NOMO-1 treated with DMSO at 0.1 percent for 48 hours (cell line): Measurements from ENCODE around the gene WDR18.
A peak's percentile ranks its signal among the peaks of the same experiment; 100 is the strongest.

Experiments
- DNase-seq: peaks from one replicate; lab custom pipeline; 2025; ENCODE audit not compliant: unreplicated experiment; lab: John Stamatoyannopoulos, UW

WDR18 gene

GRCh38 chr19:991174-991931 lies 7.2 kb downstream of the WDR18 start:
- no peak for DNase-seq

DNA sequence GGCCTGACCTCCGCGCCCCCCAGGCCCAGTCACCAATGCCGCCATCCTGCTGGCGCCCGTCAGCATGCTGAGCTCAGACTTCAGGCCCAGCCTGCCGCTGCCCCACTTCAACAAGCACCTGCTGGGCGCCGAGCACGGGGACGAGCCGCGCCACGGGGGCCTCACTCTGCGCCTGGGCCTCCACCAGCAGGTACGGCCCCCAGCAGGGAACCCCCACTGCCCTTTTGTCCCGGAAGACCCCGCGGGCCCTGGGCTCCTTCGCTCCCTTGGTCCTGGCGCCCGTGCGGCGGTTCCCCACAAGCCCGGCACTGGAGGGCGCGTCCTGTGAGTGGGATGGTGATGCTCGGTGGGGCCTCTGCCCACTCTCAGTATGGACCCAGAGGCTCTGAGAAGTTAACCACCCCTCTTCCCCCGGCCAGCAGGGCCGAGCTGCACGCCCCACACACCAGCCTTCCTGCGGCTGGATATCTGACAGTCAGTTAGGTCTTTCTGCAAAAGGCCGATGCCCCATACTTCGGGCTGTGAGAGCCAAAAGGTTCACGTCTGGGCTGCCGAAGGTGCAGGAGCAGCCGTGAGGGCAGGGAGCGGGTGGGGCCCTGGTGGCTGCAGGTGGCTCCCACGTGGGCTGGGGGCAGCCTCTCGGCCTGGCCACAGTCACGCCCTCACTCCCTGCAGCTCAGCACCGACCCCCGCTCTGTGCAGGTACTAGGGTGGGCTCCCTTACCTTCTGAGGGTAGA lies 8.0 kb downstream of the WDR18 start:
- DNase-seq: no peak

DNA sequence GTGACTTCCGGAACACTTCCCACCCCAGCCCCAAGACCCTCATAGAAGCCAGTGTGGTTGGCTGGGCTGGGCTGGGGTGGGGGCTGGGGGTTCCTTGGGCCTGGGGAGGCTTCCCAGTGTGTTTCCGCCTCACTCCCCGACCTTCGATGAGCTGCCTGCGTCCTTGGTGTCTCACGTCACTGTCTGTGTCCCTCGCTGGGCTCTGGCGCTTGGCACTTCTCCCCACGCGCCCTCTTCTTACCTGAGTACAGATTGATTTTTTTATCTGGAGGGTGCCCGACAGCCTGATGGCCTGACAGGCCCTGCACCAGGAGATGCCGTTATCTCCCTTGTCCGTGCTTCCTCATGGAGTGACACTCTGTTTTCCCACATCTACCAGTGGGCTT lies 8.5 kb downstream of the WDR18 start:
- DNase-seq: no peak

- no peak for DNase-seq
Observed at GRCh38 chr19:993361-993830, 9.3 kb downstream of the WDR18 start.

DNA sequence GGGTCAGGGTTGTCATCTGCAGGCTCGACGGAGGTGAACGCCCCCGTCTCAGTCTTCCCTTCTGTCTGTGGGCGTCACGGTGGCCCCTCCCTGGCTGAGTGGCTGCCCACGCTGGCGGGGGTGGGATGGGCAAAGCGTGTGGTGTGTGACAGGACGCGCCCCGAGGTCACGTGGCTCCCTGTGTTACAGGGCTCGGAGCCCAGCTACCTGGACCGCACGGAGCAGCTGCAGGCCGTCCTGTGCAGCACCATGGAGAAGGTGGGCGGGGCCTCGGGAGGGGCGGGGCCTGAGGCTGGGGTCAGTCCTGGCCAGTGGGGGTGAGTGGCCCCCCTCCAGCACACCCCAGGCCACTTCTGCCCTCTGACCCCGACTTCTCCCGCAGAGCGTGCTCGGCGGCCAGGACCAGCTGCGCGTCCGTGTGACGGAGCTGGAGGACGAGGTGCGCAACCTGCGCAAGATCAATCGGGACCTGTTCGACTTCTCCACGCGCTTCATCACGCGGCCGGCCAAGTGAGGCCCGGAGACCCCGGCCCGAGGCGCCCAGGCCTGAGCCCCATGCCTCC lies 9.8 kb downstream of the WDR18 start:
- DNase-seq: no peak

DNA sequence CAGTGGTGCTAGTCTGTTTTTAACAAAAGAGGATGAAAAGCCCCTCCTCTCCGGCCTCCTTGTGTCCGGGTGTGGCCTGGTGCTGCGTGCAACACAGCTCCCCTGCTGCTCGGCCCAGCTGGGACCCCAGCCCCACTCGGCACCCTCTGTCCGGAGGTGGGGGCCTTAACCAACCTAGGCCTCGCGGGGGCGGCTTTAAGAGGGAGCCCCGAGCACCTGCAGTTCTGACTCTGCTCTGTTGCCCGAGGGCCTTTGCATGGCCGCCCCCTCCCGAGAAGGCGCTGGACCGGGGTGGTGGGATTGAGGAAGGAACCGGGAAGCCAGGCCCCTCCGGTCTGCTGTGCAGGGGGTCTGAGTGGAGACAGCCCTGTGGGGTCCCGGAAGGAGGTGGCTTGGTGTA lies 10.4 kb downstream of the WDR18 start:
- DNase-seq: no peak

DNA sequence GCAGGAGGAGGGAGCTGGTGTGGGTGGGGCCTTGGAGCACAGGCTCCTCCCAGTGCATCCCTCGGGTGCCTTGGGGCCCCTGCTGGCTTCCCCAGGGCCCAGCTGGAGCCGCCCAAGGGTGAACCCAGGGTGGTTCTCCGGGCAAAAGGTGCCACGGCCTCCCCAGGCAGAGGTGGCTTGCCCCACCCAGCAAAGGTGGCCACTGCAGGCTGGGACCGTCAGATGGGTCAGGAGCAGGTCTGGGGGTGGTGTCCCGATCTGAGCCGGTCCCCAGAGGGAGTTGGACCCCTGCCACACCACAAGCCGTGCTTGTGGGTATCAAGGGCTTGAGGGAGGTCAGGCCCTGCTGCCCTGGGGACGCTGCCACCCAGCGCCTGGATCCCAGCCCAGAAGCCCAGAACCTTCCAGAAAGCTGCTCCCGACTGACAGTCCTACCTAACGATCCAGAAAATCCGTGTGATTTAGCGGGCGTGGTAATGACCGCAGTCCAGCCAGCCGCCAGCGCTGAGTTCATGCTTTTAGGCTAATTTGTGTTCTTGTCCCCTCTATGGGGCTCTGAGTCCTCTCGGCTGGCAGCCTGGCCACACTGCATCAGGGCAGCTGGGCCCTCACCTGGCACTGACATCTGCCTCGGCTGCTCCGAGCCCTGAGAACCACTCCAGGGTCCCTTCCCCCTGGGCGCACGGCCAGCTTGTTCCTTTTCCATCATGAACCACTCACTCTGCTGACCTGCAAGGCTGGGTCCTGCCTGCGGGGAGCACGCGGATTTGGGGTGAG lies 11.1 kb downstream of the WDR18 start:
- no peak for DNase-seq

GRCh38 chr19:996051-996838 lies 12.1 kb downstream of the WDR18 start:
- DNase-seq: no peak

- no peak for DNase-seq
Observed at GRCh38 chr19:998064-998463, 13.9 kb downstream of the WDR18 start.

GRCh38 chr19:999379-999719 lies 15.2 kb downstream of the WDR18 start:
- DNase-seq: no peak

DNA sequence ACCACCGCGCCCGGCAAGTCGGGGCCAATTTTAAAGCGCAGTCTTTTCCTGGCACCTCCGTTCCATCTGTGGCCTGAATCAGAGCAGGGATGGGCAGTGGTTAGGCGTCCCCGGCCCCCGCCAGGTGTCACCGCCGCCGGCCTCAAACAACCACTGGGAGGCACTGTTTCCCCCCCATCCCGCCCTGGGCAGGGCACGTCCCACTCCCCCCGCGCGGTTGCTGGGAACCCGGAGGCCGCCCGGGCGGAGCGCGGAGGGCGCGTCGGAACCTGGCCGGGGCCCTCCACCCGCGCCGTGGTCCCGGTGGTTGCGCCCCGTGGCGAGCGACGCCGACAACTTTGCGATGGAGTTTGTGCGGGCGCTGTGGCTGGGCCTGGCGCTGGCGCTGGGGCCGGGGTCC lies 15.9 kb downstream of the WDR18 start, which contains the start of gene GRIN3B:
Gene GRIN3B (plus strand): TSS at position 325 of the 400 bp plus-strand sequence. CDS start 19 bp downstream, at position 344.
- peak; percentile 55 for DNase-seq

GRCh38 chr19:1000591-1001537 lies 16.7 kb downstream of the WDR18 start:
- DNase-seq: no peak

DNA sequence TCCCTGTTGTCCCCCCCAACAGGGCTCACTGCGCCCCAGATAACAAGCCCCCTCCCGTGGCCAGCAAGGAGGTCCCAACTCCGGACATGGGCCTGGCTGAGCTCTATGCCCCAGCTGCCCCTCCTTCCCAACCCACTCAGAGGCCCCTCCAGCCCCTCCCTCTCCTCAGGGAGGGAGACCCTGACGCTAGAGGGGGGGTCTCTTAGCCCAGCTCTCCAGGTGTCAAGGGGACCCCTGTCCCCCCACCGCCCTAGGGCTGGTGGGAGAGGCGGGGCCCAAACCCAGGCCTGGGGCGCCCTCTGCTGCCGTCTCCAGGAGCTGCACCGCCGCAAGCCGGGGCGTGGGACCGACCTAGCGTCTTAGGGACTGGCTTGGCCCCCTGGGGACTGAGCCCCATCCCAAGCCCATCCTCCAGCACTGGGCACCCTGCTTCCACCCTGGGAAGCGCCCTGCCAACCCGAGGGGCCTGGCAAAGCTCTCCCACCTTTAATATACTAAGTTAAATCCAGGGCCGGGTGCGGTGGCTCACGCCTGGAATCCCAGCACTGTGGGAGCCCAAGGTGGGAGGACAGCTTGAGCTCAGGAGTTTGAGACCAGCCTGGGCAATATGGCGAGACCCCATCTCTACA lies 17.5 kb downstream of the WDR18 start:
- peak; percentile 32 for DNase-seq

DNA sequence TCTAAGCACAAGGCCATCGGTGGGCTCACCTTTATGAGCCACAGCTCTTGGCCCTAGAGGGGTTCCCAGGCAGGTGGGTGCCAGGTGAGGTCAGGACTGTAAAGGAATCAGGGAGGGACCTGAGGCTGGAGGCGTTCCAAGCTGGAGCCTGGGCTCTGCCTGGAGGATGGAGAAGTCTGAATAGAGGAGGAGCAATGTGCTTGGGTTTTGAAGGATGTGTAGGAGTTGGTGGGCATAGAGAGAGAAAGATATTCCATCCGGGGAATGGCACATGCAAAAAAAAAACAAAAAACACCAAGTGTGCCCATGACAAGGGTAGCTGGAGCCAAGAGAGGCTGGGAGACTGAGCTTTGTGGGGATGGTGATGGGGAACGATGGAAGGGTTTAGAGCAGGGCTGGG lies 18.5 kb downstream of the WDR18 start:
- no peak for DNase-seq

DNA sequence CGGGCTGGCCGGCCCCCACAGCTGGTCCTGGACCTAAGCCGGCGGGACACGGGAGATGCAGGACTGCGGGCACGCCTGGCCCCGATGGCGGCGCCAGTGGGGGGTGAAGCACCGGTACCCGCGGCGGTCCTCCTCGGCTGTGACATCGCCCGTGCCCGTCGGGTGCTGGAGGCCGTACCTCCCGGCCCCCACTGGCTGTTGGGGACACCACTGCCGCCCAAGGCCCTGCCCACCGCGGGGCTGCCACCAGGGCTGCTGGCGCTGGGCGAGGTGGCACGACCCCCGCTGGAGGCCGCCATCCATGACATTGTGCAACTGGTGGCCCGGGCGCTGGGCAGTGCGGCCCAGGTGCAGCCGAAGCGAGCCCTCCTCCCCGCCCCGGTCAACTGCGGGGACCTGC lies 19.1 kb downstream of the WDR18 start:
- no peak for DNase-seq

- no peak for DNase-seq
Observed at GRCh38 chr19:1004204-1004802, 20.2 kb downstream of the WDR18 start.

DNA sequence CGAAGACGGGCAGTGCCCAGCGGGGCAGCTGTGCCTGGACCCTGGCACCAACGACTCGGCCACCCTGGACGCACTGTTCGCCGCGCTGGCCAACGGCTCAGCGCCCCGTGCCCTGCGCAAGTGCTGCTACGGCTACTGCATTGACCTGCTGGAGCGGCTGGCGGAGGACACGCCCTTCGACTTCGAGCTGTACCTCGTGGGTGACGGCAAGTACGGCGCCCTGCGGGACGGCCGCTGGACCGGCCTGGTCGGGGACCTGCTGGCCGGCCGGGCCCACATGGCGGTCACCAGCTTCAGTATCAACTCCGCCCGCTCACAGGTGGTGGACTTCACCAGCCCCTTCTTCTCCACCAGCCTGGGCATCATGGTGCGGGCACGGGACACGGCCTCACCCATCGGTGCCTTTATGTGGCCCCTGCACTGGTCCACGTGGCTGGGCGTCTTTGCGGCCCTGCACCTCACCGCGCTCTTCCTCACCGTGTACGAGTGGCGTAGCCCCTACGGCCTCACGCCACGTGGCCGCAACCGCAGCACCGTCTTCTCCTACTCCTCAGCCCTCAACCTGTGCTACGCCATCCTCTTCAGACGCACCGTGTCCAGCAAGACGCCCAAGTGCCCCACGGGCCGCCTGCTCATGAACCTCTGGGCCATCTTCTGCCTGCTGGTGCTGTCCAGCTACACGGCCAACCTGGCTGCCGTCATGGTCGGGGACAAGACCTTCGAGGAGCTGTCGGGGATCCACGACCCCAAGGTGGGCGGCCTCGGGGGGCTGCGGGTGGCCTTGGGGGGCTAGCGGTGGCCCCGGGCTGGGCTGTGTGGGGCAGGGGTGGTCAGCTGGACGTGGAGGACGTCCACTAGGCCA lies 20.9 kb downstream of the WDR18 start:
- no peak for DNase-seq
